PC-3 (cell line): ENCODE measurements around the gene RP2. TPM values are rescaled to one million over a fixed set of nuclear protein-coding genes. Genes with fewer than 3 reads are reported as not detected.

Experiments used
- ATAC-seq: fragments of 200-7000 bp; cut with Tn5 transposase; 2 replicates; pipeline ENCODE4 v1.9.1; 2020; ENCODE audit warnings: mild to moderate bottlenecking, moderate library complexity
- BruUV-seq: library from RNA; stranded (reverse); fragments of 400-500 nt; replicated peaks from 2 replicates; lab custom pipeline; 2021; lab: Mats Ljungman, UMichigan
- CTCF ChIA-PET: fragments of 300-600 bp; sonication (Branson Sonifier 250); formaldehyde crosslinking; loops from one replicate; lab custom pipeline; 2022; ENCODE audit warnings: antibody characterized with exemption; lab: Charles Lee
- POLR2A ChIA-PET: fragments of 300-600 bp; sonication (Branson Sonifier 250); formaldehyde crosslinking; loops from one replicate; lab custom pipeline; 2022; ENCODE audit warnings: antibody characterized with exemption; ENCODE audit not compliant: unreplicated experiment; lab: Charles Lee
- DNase-seq: peaks from one replicate; pipeline ENCODE4 v3.0.0-alpha.2; 2015
- H2AFZ ChIP-seq: fragments of 300-600 bp; sonication (generic); 2 replicates; pipeline ENCODE4 v1.6.0; 2016; ENCODE audit warnings: antibody characterized with exemption, low read length
- H3F3A ChIP-seq: fragments of 300-600 bp; sonication (generic); one replicate; pipeline ENCODE4 v1.6.0; 2017; ENCODE audit warnings: antibody characterized with exemption, low read length, control low read depth, mild to moderate bottlenecking; ENCODE audit not compliant: unreplicated experiment
- H3K27ac ChIP-seq: fragments of 300-600 bp; sonication (generic); 2 replicates; pipeline ENCODE4 v1.5.1; 2016; ENCODE audit warnings: mild to moderate bottlenecking, low read length
- H3K27me3 ChIP-seq: fragments of 300-600 bp; sonication (generic); 2 replicates; pipeline ENCODE4 v1.6.1; 2016; ENCODE audit warnings: low read length, mixed read lengths
- H3K36me3 ChIP-seq: fragments of 300-600 bp; sonication (generic); 2 replicates; pipeline ENCODE4 v1.6.1; 2016; ENCODE audit warnings: low read depth, mixed run types, low read length, mixed read lengths
- H3K4me1 ChIP-seq: fragments of 300-600 bp; sonication (generic); 2 replicates; pipeline ENCODE4 v1.5.1; 2016; ENCODE audit warnings: low read length; ENCODE audit not compliant: insufficient read depth
- H3K4me2 ChIP-seq: fragments of 300-600 bp; sonication (generic); 2 replicates; pipeline ENCODE4 v1.6.0; 2016; ENCODE audit warnings: low read length
- H3K4me3 ChIP-seq: fragments of 300-600 bp; sonication (generic); 2 replicates; pipeline ENCODE4 v1.5.1; 2016; ENCODE audit warnings: mild to moderate bottlenecking, low read length, mixed read lengths
- H3K79me2 ChIP-seq: fragments of 300-600 bp; sonication (generic); 2 replicates; pipeline ENCODE4 v1.6.1; 2017; ENCODE audit warnings: low read length, mixed read lengths
- H3K9ac ChIP-seq: fragments of 300-600 bp; sonication (generic); 2 replicates; pipeline ENCODE4 v1.6.0; 2016; ENCODE audit warnings: mild to moderate bottlenecking, low read length
- H3K9me2 ChIP-seq: fragments of 300-600 bp; sonication (generic); replicated peaks from 2 replicates; pipeline ENCODE4 v1.6.1; 2016; ENCODE audit warnings: mixed run types, low read length, mixed read lengths
- H3K9me3 ChIP-seq: fragments of 300-600 bp; sonication (generic); 2 replicates; pipeline ENCODE4 v1.6.1; 2016; ENCODE audit warnings: low read length, mixed read lengths
- H4K20me1 ChIP-seq: fragments of 300-600 bp; sonication (generic); 2 replicates; pipeline ENCODE4 v1.6.1; 2016; ENCODE audit warnings: low read length, mixed read lengths
- CTCF ChIP-seq: fragments of 300-600 bp; sonication (generic); conservative IDR thresholded peaks from 2 replicates; pipeline ENCODE4 v1.5.1; 2017; ENCODE audit warnings: antibody characterized with exemption, low read depth, mild to moderate bottlenecking, low read length
- EZH2 ChIP-seq: fragments of 300-600 bp; sonication (generic); IDR thresholded peaks from one replicate; pipeline ENCODE4 v1.6.1; 2017; ENCODE audit warnings: antibody characterized with exemption, mild to moderate bottlenecking, low read length; ENCODE audit not compliant: unreplicated experiment
- EZH2phosphoT487 ChIP-seq: fragments of 300-600 bp; sonication (generic); IDR thresholded peaks from 2 replicates; pipeline ENCODE4 v1.6.1; 2018; ENCODE audit warnings: mild to moderate bottlenecking, antibody characterized with exemption, low read length, borderline replicate concordance
- intact Hi-C: fragments of 100-400 bp; cut with micrococcal nuclease; formaldehyde crosslinking; loops from 2 replicates; pipeline ENCODE4 v1.9.0; 2023
- total RNA-seq: library from RNA; depleted of rRNA; stranded (reverse); fragments of >200 nt; gene quantifications from 2 replicates; pipeline ENCODE4 v1.2.3, GENCODE V29; 2014

RP2 gene
- total RNA-seq, 1 experiment from 2014 or later: 11.0 TPM

- peaks cover 9% of the 10 kb centered on the region for H3K4me1 ChIP-seq
- intact Hi-C loops: loop anchor here (2.0 kb wide), 1 partner anchor 67 kb away; no protein-coding TSS in a partner anchor
- no peak within 1 kb of the TSS for H3K27ac ChIP-seq
- peak within 1 kb of the TSS; percentile 64 for H3K9ac ChIP-seq
- H3K4me3 ChIP-seq: peak within 1 kb of the TSS; percentile 88
- H2AFZ ChIP-seq: peak within 1 kb of the TSS; percentile 96
- no peaks in the 10 kb centered on the region for H3K9me2 ChIP-seq
- H3K27me3 ChIP-seq: no peaks in the 10 kb centered on the region
- H4K20me1 ChIP-seq: 0 out of 2 replicates have a peak, but pooled peaks cover 8% of the 10 kb centered on the region
- ATAC-seq (peak; percentile 91), DNase-seq (peak; percentile 76)
- H3K4me2 ChIP-seq: peak within 1 kb of the TSS; percentile 95
- no peaks in the 10 kb centered on the region for H3K36me3 ChIP-seq
- POLR2A ChIA-PET: interaction anchor here (0.6 kb wide), 1 partner anchor 52 kb away, joined by 4 read pairs; no protein-coding TSS in a partner anchor
- BruUV-seq: no TSS peak
- no peaks in the 10 kb centered on the region for H3K9me3 ChIP-seq
- CTCF ChIA-PET: interaction anchor here (0.6 kb wide), 1 partner anchor 115 kb away, joined by 6 read pairs; no protein-coding TSS in a partner anchor
- H3F3A ChIP-seq: no peaks in the 10 kb centered on the region
- peaks cover 43% of the 10 kb centered on the region for H3K79me2 ChIP-seq
- TF ChIP-seq EZH2phosphoT487: no peak
- 0 out of 2 replicates have a peak, but pooled peaks have one; percentile 14 for TF ChIP-seq CTCF
Measured at GRCh38 chrX:46912098-46912602, 75.3 kb downstream of the RP2 start, which contains the start of gene JADE3. JADE3 (plus strand) TSS chrX:46912421; CDS start chrX:46984895, 72,474 bp downstream.

GRCh38 chrX:46912603-46913491 is 76.0 kb downstream of the RP2 start:
- no peak overlapping the region for H3K27ac ChIP-seq

More at GRCh38 chrX:46912603-46913491, 76.0 kb downstream of the RP2 start:
- Histone ChIP-seq H3K9me2 (no peaks in the 10 kb centered on the region), H3K36me3 (no peaks in the 10 kb centered on the region), H3K9me3 (no peaks in the 10 kb centered on the region), H4K20me1 (0 out of 2 replicates have a peak, but pooled peaks cover 8% of the 10 kb centered on the region), H3K4me1 (peaks cover 9% of the 10 kb centered on the region), H3K4me3 (peak overlapping the region; percentile 88), H3K27me3 (no peaks in the 10 kb centered on the region), H3K4me2 (peak overlapping the region; percentile 95), H2AFZ (peak overlapping the region; percentile 96), H3F3A (no peaks in the 10 kb centered on the region), H3K79me2 (peaks cover 50% of the 10 kb centered on the region), H3K9ac (peak overlapping the region; percentile 64)
- CTCF ChIA-PET: interaction anchor here (0.5 to 0.6 kb wide), 2 partner anchors 114 to 737 kb away, joined by 6 to 8 read pairs; no protein-coding TSS in a partner anchor
- no TSS peak for BruUV-seq
- intact Hi-C loops: loop anchor here (2.0 kb wide), 1 partner anchor 66 kb away; no protein-coding TSS in a partner anchor
- peak; percentile 65 for ATAC-seq
- TF ChIP-seq CTCF: peak; percentile 57
- TF ChIP-seq EZH2: no peak
- POLR2A ChIA-PET: interaction anchor here (0.6 kb wide), 1 partner anchor 10 kb away, joined by 3 read pairs; no protein-coding TSS in a partner anchor
- peak; percentile 45 for DNase-seq
